H1 (cell line): Measurements from ENCODE around the gene PCYT1A. TPM values are rescaled to one million over a fixed set of nuclear protein-coding genes. Genes with fewer than 3 reads are reported as not detected.

ENCODE experiments used
- CTCF ChIA-PET: fragments of 300-600 bp; sonication (Branson Sonifier 250); formaldehyde crosslinking; loops from one replicate; lab custom pipeline; 2021; ENCODE audit not compliant: partially characterized antibody; lab: Charles Lee
- POLR2A ChIA-PET: fragments of 300-600 bp; sonication (Branson Sonifier 250); formaldehyde crosslinking; loops from one replicate; lab custom pipeline; 2021; ENCODE audit warnings: inconsistent platforms; ENCODE audit not compliant: partially characterized antibody; lab: Charles Lee
- DNase-seq, 2 experiments: peaks; one replicate each; pipeline versions ENCODE4 v3.0.0 to v3.0.0-alpha.2; 2010 to 2022; ENCODE audit warnings: low spot score in 2 of 2, low read depth in 1 of 2, mixed read lengths in 1 of 2
- FAIRE-seq: peaks from 2 replicates; lab custom pipeline; 2011; peaks lifted over from hg19 to GRCh38; lab: Jason Lieb, UNC
- H2AFZ ChIP-seq: 2 replicates; pipeline ENCODE4 v1.8.1; 2012; ENCODE audit warnings: low read length, inconsistent platforms
- H2AK5ac ChIP-seq: 2 replicates; pipeline ENCODE4 v1.6.1; 2013; ENCODE audit warnings: low read depth, low read length
- H2BK120ac ChIP-seq: replicated peaks from 2 replicates; pipeline ENCODE3; 2013; ENCODE audit warnings: low read depth, low read length, inconsistent platforms
- H2BK12ac ChIP-seq: 2 replicates; pipeline ENCODE4 v1.6.1; 2013; ENCODE audit warnings: low read depth, low read length
- H2BK15ac ChIP-seq: 2 replicates; pipeline ENCODE4 v1.6.1; 2013; ENCODE audit warnings: low read length
- H2BK20ac ChIP-seq: 2 replicates; pipeline ENCODE4 v1.6.1; 2013; ENCODE audit warnings: low read length
- H2BK5ac ChIP-seq: 2 replicates; pipeline ENCODE4 v1.6.1; 2013; ENCODE audit warnings: low read depth, low read length
- H3K14ac ChIP-seq: 2 replicates; pipeline ENCODE4 v1.6.1; 2013; ENCODE audit warnings: inconsistent platforms; ENCODE audit not compliant: insufficient read length
- H3K18ac ChIP-seq: 2 replicates; pipeline ENCODE4 v1.6.1; 2013; ENCODE audit warnings: low read length; ENCODE audit errors: extremely low read depth
- H3K23ac ChIP-seq: 2 replicates; pipeline ENCODE4 v1.6.1; 2013; ENCODE audit warnings: inconsistent platforms; ENCODE audit not compliant: insufficient read length
- H3K23me2 ChIP-seq: 2 replicates; pipeline ENCODE4 v1.6.1; 2013; ENCODE audit warnings: low read depth, low read length
- H3K27ac ChIP-seq: 2 replicates; pipeline ENCODE4 v1.6.1; 2011; ENCODE audit warnings: low read depth, low read length, inconsistent platforms
- H3K27me3 ChIP-seq, 4 experiments: replicated peaks in 1 of 4; 1 replicate in 1 of 4; 2 replicates in 3 of 4; pipeline versions ENCODE4 v1.6.1 to v1.8.1; 2011 to 2013; ENCODE audit warnings: low read length in 3 of 4, mild to moderate bottlenecking in 3 of 4, inconsistent platforms in 2 of 4, mixed read lengths in 2 of 4, moderate library complexity in 1 of 4; ENCODE audit not compliant: control insufficient read depth in 3 of 4, insufficient read depth in 3 of 4; ENCODE audit errors: extremely low read depth in 1 of 4
- H3K36me3 ChIP-seq, 4 experiments: 2 replicates each; pipeline versions ENCODE4 v1.6.1 to v1.8.1; 2011 to 2013; ENCODE audit warnings: mild to moderate bottlenecking in 4 of 4, low read length in 3 of 4, moderate library complexity in 2 of 4, control low read depth in 1 of 4, inconsistent platforms in 1 of 4; ENCODE audit not compliant: insufficient read depth in 4 of 4, control insufficient read depth in 2 of 4
- H3K4ac ChIP-seq: replicated peaks from 2 replicates; pipeline ENCODE3; 2013; ENCODE audit warnings: low read length, low read depth, mixed read lengths, inconsistent platforms; ENCODE audit not compliant: insufficient read length
- H3K4me1 ChIP-seq, 4 experiments: replicated peaks in 1 of 4; 1 replicate in 1 of 4; 2 replicates in 3 of 4; pipeline versions ENCODE4 v1.6.1 to v1.8.1; 2011 to 2013; ENCODE audit warnings: low read length in 3 of 4, inconsistent platforms in 2 of 4, mixed read lengths in 1 of 4; ENCODE audit not compliant: insufficient read depth in 4 of 4, control insufficient read depth in 3 of 4
- H3K4me2 ChIP-seq, 2 experiments: 2 replicates each; pipeline versions ENCODE4 v1.6.1 to v1.8.1; 2011 to 2013; ENCODE audit warnings: low read depth in 2 of 2, low read length in 2 of 2, control low read depth in 1 of 2, inconsistent platforms in 1 of 2, mild to moderate bottlenecking in 1 of 2; ENCODE audit not compliant: insufficient read depth in 1 of 2
- H3K4me3 ChIP-seq, 4 experiments: fragments of 200-600, 300-600 bp in 1 of 4; sonication (generic), shearing (Covaris generic), sonication (Bioruptor Twin) in 1 of 4; 2 replicates each; pipeline versions ENCODE4 v1.5.1 to v1.8.1; 2011 to 2016; ENCODE audit warnings: low read length in 4 of 4, low read depth in 3 of 4, control low read depth in 2 of 4, inconsistent platforms in 2 of 4, mild to moderate bottlenecking in 2 of 4, mixed read lengths in 1 of 4, moderate library complexity in 1 of 4; ENCODE audit not compliant: insufficient read depth in 2 of 4; ENCODE audit errors: extremely low read depth in 1 of 4
- H3K56ac ChIP-seq: replicated peaks from 2 replicates; pipeline ENCODE3; 2013; ENCODE audit warnings: low read depth, mild to moderate bottlenecking, mixed read lengths, low read length, inconsistent platforms; ENCODE audit not compliant: insufficient read length
- H3K79me1 ChIP-seq: 2 replicates; pipeline ENCODE4 v1.6.1; 2013; ENCODE audit warnings: low read depth, low read length, control low read depth
- H3K79me2 ChIP-seq, 2 experiments: 2 replicates each; pipeline versions ENCODE4 v1.6.1 to v1.8.1; 2012 to 2013; ENCODE audit warnings: low read length in 2 of 2, mild to moderate bottlenecking in 2 of 2, inconsistent platforms in 1 of 2; ENCODE audit not compliant: insufficient read depth in 2 of 2, control insufficient read depth in 1 of 2
- H3K9ac ChIP-seq, 4 experiments: replicated peaks in 1 of 4; 1 replicate in 1 of 4; 2 replicates in 3 of 4; pipeline versions ENCODE4 v1.6.1 to v1.8.1; 2011 to 2013; ENCODE audit warnings: low read depth in 3 of 4, low read length in 3 of 4, control low read depth in 2 of 4, mild to moderate bottlenecking in 2 of 4, moderate library complexity in 2 of 4, inconsistent platforms in 1 of 4; ENCODE audit errors: extremely low read depth in 1 of 4
- H3K9me3 ChIP-seq, 2 experiments: 2 replicates each; pipeline versions ENCODE4 v1.6.1 to v1.8.1; 2012 to 2013; ENCODE audit warnings: mild to moderate bottlenecking in 2 of 2, moderate library complexity in 2 of 2, control low read depth in 1 of 2, inconsistent platforms in 1 of 2, low read depth in 1 of 2, low read length in 1 of 2, mixed read lengths in 1 of 2; ENCODE audit not compliant: insufficient read depth in 2 of 2
- H4K20me1 ChIP-seq, 2 experiments: replicated peaks in 1 of 2; 2 replicates each; pipeline versions ENCODE3 to v1.8.1; 2011 to 2013; ENCODE audit warnings: inconsistent platforms in 2 of 2, low read length in 2 of 2, mild to moderate bottlenecking in 1 of 2; ENCODE audit not compliant: insufficient read depth in 2 of 2, control insufficient read depth in 1 of 2
- H4K5ac ChIP-seq: 2 replicates; pipeline ENCODE4 v1.6.1; 2013; ENCODE audit warnings: low read length, low read depth, mixed read lengths, inconsistent platforms; ENCODE audit not compliant: insufficient read length
- H4K8ac ChIP-seq: 2 replicates; pipeline ENCODE4 v1.8.0; 2013; ENCODE audit warnings: mild to moderate bottlenecking, moderate library complexity, low read length, inconsistent platforms; ENCODE audit not compliant: insufficient read depth; ENCODE audit errors: extremely low read depth
- H4K91ac ChIP-seq: replicated peaks from 2 replicates; pipeline ENCODE3; 2013; ENCODE audit warnings: low read length, mixed read lengths, inconsistent platforms; ENCODE audit not compliant: insufficient read length
- CREB1 ChIP-seq: IDR thresholded peaks from 2 replicates; pipeline ENCODE4 v1.6.1; 2012; ENCODE audit warnings: inconsistent platforms
- EGR1 ChIP-seq: IDR thresholded peaks from 2 replicates; pipeline ENCODE4 v1.6.1; 2011; ENCODE audit warnings: low read depth, low read length, borderline replicate concordance
- SP2 ChIP-seq: IDR thresholded peaks from 2 replicates; pipeline ENCODE4 v1.6.1; 2012; ENCODE audit warnings: mild to moderate bottlenecking, low read length, inconsistent platforms
- YY1 ChIP-seq: IDR thresholded peaks from 2 replicates; pipeline ENCODE4 v1.6.1; 2011; ENCODE audit warnings: low read depth, mild to moderate bottlenecking, low read length
- WGBS, 2 experiments: shearing (Covaris generic) in 1 of 2; methylation state at CpG; one replicate each; pipeline versions ENCODE4 v1.1.6 to v1.1.7; 2013 to 2015; ENCODE audit warnings: low lambda C conversion rate in 2 of 2, mixed read lengths in 2 of 2, inconsistent platforms in 1 of 2, low coverage in 1 of 2, missing lambda C conversion rate in 1 of 2; ENCODE audit not compliant: insufficient replicate concordance in 2 of 2, insufficient coverage in 1 of 2, insufficient read length in 1 of 2; ENCODE audit errors: extremely low coverage in 1 of 2, missing lambda C conversion rate in 1 of 2; 5-methylcytosine and 5-hydroxymethylcytosine counted together
- polyA plus RNA-seq, 7 experiments: library from polyadenylated mRNA; depleted of rRNA in 3 of 7; stranded (reverse) in 5 of 7; unstranded in 2 of 7; fragments of >200 nt in 5 of 7; fragments of 200-250 nt in 2 of 7; gene quantifications; 1 replicate in 5 of 7; 2 replicates in 1 of 7; 4 replicates in 1 of 7; pipeline versions ENCODE4 v1.2.1 to v1.2.3, GENCODE V29; 2011 to 2013; ENCODE audit warnings: missing spikeins in 2 of 7, mixed read lengths in 2 of 7
- total RNA-seq: library from RNA; stranded (reverse); fragmentation: NEBNext Ultra II Directional; extraction: Animal tissue kit (Norgen Biotek cat#: 25700); gene quantifications from 2 replicates; pipeline ENCODE4 v1.2.1, GENCODE V29; 2021
- TF ChIP-seq, protein P1 (sequence below), 3 experiments: IDR thresholded peaks; 1 replicate in 2 of 3; 2 replicates in 1 of 3; pipeline versions ENCODE4 v1.5.1 to v1.6.1; 2011; ENCODE audit warnings: low read length in 3 of 3, mild to moderate bottlenecking in 3 of 3, inconsistent platforms in 2 of 3, low read depth in 1 of 3, moderate library complexity in 1 of 3; ENCODE audit not compliant: insufficient read depth in 1 of 3; ENCODE audit errors: control extremely low read depth in 1 of 3

PCYT1A gene
- total and polyA plus RNA-seq, 2 of the 8 experiments (the other 6 are each of a cell fraction or from before 2014, with no cell fraction given): 19.9 to 31.8 TPM

DNA sequence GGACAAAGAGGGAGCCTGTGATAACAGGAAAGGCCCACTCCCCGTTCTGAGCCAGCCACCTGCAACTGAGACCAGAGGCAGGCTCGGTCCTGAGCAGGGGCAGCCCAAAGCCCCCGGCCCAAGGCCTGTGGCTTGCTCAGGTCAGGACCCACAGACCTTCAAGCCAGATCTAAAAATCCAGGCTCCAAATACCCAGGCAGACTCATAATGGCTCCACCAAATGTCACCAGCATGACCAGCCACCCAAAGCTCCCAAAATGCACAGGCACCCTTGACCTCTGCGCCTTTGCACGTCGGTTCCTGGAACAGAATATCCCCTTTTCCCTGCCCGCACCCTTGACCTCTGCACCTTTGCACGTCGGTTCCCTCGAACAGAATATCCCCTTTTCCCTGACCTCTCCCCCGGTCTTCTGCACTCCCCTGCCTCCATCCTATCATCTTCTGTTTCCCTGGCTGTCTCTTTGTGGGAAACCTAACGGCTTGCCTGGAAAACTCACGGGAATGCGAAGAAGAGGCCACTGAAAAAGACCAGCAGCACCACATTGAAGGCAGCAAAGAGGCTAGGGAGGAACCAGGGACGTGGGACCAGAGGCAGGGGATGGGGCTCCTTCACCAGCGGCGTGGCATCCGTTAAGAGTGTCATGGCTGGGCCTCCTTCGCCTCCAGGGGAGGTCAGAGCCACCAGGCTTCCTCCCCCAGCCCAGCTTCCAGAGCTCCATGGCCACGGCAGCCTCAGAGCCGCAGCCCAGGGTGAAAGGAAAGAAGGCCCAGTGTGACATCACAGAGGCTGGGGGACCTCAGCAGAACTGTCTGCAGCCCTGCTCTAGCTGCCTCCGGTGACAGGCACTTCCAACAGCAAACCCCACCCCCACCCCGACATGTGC lies 76.6 kb downstream of the PCYT1A start, which contains the start of gene ZDHHC19:
Gene ZDHHC19 (minus strand): TSS at position 728 of the 884 bp plus-strand sequence. CDS start 85 bp downstream, at position 643.
- Histone ChIP-seq H2AFZ (peak within 1 kb of the TSS; percentile 18; the same call in 1 of the 2 replicates), H2BK5ac (0 out of 2 replicates have a peak within 1 kb of the TSS, but pooled peaks have one; percentile 39), H2BK12ac (peak within 1 kb of the TSS; percentile 43; the same call in 1 of the 2 replicates), H3K79me1 (no peaks in the 10 kb centered on the region), H3K4me2 (no peak within 1 kb of the TSS), H3K27ac (no peak within 1 kb of the TSS), H4K5ac (no peak within 1 kb of the TSS), H3K23ac (no peak within 1 kb of the TSS), H4K20me1 (no peaks in the 10 kb centered on the region), H3K27me3 (peaks cover 0 to 11% (median 8%) of the 10 kb centered on the region in 4 experiments; a peak in 5 of 7 replicates), H3K56ac (no peak within 1 kb of the TSS), H2BK15ac (no peak within 1 kb of the TSS), H3K14ac (no peak within 1 kb of the TSS), H3K36me3 (no peaks in the 10 kb centered on the region), H3K79me2 (no peaks in the 10 kb centered on the region), H3K4ac (no peak within 1 kb of the TSS), H3K9ac (no peak within 1 kb of the TSS; a peak in 1 of 7 replicates), H3K9me3 (no peaks in the 10 kb centered on the region), H3K18ac (no peak within 1 kb of the TSS; the same call in none of the 2 replicates), H4K91ac (peak within 1 kb of the TSS; percentile 64), H2BK120ac (no peak within 1 kb of the TSS), H3K23me2 (no peaks in the 10 kb centered on the region), H2AK5ac (no peak within 1 kb of the TSS), H2BK20ac (no peak within 1 kb of the TSS), H3K4me3 (no peak within 1 kb of the TSS), H4K8ac (no peak within 1 kb of the TSS), H3K4me1 (peaks cover 0 to 17% (median 9%) of the 10 kb centered on the region in 4 experiments; a peak in 5 of 7 replicates)
- WGBS, 2 experiments: 83% methylated on average over 21 of the region's 23 CpGs; no CpG with 5 or more reads in 1 of the 2 experiments
- DNase-seq (no peak), FAIRE-seq (no peak)
- TF ChIP-seq YY1 (no peak), CREB1 (no peak), EGR1 (no peak), SP2 (no peak)
- TF ChIP-seq, protein P1, sequence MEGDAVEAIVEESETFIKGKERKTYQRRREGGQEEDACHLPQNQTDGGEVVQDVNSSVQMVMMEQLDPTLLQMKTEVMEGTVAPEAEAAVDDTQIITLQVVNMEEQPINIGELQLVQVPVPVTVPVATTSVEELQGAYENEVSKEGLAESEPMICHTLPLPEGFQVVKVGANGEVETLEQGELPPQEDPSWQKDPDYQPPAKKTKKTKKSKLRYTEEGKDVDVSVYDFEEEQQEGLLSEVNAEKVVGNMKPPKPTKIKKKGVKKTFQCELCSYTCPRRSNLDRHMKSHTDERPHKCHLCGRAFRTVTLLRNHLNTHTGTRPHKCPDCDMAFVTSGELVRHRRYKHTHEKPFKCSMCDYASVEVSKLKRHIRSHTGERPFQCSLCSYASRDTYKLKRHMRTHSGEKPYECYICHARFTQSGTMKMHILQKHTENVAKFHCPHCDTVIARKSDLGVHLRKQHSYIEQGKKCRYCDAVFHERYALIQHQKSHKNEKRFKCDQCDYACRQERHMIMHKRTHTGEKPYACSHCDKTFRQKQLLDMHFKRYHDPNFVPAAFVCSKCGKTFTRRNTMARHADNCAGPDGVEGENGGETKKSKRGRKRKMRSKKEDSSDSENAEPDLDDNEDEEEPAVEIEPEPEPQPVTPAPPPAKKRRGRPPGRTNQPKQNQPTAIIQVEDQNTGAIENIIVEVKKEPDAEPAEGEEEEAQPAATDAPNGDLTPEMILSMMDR (IDR thresholded peaks at IDR 0.05; ENCODE audit: control extremely low read depth in 1 of 3, insufficient read depth in 1 of 3, low read depth in 1 of 3, low read length in 3 of 3): no peak
- POLR2A ChIA-PET: interaction anchor here (0.6 to 1.7 kb wide), 2 partner anchors 9 to 118 kb away, joined by 3 to 4 read pairs; no protein-coding TSS in a partner anchor
- CTCF ChIA-PET: interaction anchor here (0.6 to 1.0 kb wide), 4 partner anchors 23 to 560 kb away, joined by 3 read pairs; no protein-coding TSS in a partner anchor
